Activated CD8-positive, alpha-beta memory T cell treated with anti-CD3 and anti-CD28 coated beads for 36 hours (primary cell): ENCODE results near the gene HNF4A. TPM values are rescaled to one million over a fixed set of nuclear protein-coding genes. Genes with fewer than 3 reads are reported as not detected.

Experiments used
- CTCF ChIA-PET: fragments of 350-600 bp; sonication (Branson Sonifier 250); formaldehyde crosslinking; loops from one replicate; lab custom pipeline; 2021; ENCODE audit warnings: antibody characterized with exemption; lab: Charles Lee
- POLR2A ChIA-PET: fragments of 350-600 bp; sonication (Branson Sonifier 250); formaldehyde crosslinking; loops from one replicate; lab custom pipeline; 2021; ENCODE audit warnings: antibody characterized with exemption; lab: Charles Lee
- total RNA-seq, 2 experiments: library from RNA; stranded (reverse); gene quantifications; one replicate each; pipeline ENCODE4 v1.2.3, GENCODE V29; 2021

HNF4A gene
- total RNA-seq, 2 experiments from 2014 or later = not detected

GRCh38 chr20:44431118-44431501 lies 75.6 kb downstream of the HNF4A start:
- CTCF ChIA-PET = interaction anchor here (0.7 kb wide), 1 partner anchor 228 kb away, joined by 3 read pairs; no protein-coding TSS in a partner anchor
- POLR2A ChIA-PET = no interaction called here

- ChIA-PET CTCF (interaction anchor here (0.7 kb wide), 1 partner anchor 229 kb away, joined by 3 read pairs; no protein-coding TSS in a partner anchor), POLR2A (no interaction called here)
These were observed 76.2 kb downstream of the HNF4A start for GRCh38 chr20:44431502-44432234.

- CTCF ChIA-PET = no interaction called here
- POLR2A ChIA-PET = no interaction called here
These were observed 77.4 kb downstream of the HNF4A start for GRCh38 chr20:44432618-44433577.

GRCh38 chr20:44433751-44434538 lies 78.4 kb downstream of the HNF4A start:
- CTCF ChIA-PET = interaction anchor here (1.4 kb wide), 1 partner anchor 176 kb away, joined by 3 read pairs; no protein-coding TSS in a partner anchor
- POLR2A ChIA-PET = no interaction called here

- CTCF ChIA-PET = interaction anchor here (0.7 to 1.4 kb wide), 3 partner anchors 52 to 267 kb away, joined by 3 read pairs; no protein-coding TSS in a partner anchor
- POLR2A ChIA-PET = no interaction called here
These were observed 80.3 kb downstream of the HNF4A start for GRCh38 chr20:44435630-44436335.

GRCh38 chr20:44436393-44436792 lies 80.9 kb downstream of the HNF4A start:
- ChIA-PET CTCF (interaction anchor here (0.8 kb wide), 1 partner anchor 52 kb away, joined by 3 read pairs; no protein-coding TSS in a partner anchor), POLR2A (no interaction called here)

GRCh38 chr20:44437497-44437896 lies 82.0 kb downstream of the HNF4A start:
- POLR2A ChIA-PET = no interaction called here
- CTCF ChIA-PET = interaction anchor here (0.5 kb wide), 1 partner anchor 772 kb away, joined by 4 read pairs; no protein-coding TSS in a partner anchor

- ChIA-PET CTCF (no interaction called here), POLR2A (no interaction called here)
These were observed 83.3 kb downstream of the HNF4A start for GRCh38 chr20:44438782-44439181.

- POLR2A ChIA-PET = no interaction called here
These were observed 83.8 kb downstream of the HNF4A start for GRCh38 chr20:44439318-44439717.

GRCh38 chr20:44442298-44443070 lies 87.0 kb downstream of the HNF4A start:
- ChIA-PET POLR2A (no interaction called here), CTCF (no interaction called here)

More at GRCh38 chr20:44439318-44439717, 83.8 kb downstream of the HNF4A start:
- CTCF ChIA-PET = no interaction called here

- CTCF ChIA-PET = no interaction called here
These were observed 90.5 kb downstream of the HNF4A start for GRCh38 chr20:44445742-44446710.

GRCh38 chr20:44447827-44448419 lies 92.4 kb downstream of the HNF4A start:
- CTCF ChIA-PET = no interaction called here

More at GRCh38 chr20:44445742-44446710, 90.5 kb downstream of the HNF4A start:
- POLR2A ChIA-PET = no interaction called here

GRCh38 chr20:44448753-44449546 lies 93.5 kb downstream of the HNF4A start:
- CTCF ChIA-PET = no interaction called here
- POLR2A ChIA-PET = no interaction called here

More at GRCh38 chr20:44447827-44448419, 92.4 kb downstream of the HNF4A start:
- POLR2A ChIA-PET = no interaction called here

GRCh38 chr20:44449864-44450263 lies 94.4 kb downstream of the HNF4A start:
- ChIA-PET CTCF (no interaction called here), POLR2A (no interaction called here)

GRCh38 chr20:44450281-44450889 lies 94.9 kb downstream of the HNF4A start:
- ChIA-PET POLR2A (no interaction called here), CTCF (no interaction called here)
